Tongue (tissue), 2 donors: Measurements from ENCODE around the gene AGAP1. TPM values are rescaled to one million over a fixed set of nuclear protein-coding genes. Genes with fewer than 3 reads are reported as not detected.
A peak's percentile ranks its signal among the peaks of the same experiment; 100 is the strongest.

ENCODE experiments used
- DNase-seq: peaks from one replicate; pipeline ENCODE4 v3.0.0-alpha.2; 2015
- total RNA-seq: library from RNA; depleted of rRNA; stranded (reverse); fragments of >200 nt; gene quantifications from one replicate; pipeline ENCODE4 v1.2.3, GENCODE V29; 2014

The AGAP1 gene
- total RNA-seq, 1 donor from 2014 or later: 33.0 TPM

DNA sequence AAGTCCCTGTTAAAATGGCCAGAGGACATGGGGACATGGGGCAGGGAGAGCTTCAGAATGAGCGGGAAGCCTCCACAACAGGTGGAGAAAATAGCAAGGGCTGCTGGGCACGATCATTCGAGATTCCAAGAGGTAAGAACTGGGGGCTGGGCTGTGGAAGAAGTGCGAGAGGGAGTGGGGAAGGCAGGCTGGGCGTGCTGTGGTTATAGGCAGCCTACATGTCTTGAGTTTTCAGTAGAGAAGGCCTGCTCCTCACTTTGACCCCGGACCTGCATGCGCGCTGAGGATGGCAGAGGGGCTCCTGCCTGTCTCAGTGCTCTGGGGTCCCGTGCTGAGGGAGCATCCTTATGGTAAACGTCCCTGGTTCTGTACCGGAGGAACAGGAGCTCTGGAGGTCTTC is 115.5 kb downstream of the AGAP1 start:
- DNase-seq: no peak

DNA sequence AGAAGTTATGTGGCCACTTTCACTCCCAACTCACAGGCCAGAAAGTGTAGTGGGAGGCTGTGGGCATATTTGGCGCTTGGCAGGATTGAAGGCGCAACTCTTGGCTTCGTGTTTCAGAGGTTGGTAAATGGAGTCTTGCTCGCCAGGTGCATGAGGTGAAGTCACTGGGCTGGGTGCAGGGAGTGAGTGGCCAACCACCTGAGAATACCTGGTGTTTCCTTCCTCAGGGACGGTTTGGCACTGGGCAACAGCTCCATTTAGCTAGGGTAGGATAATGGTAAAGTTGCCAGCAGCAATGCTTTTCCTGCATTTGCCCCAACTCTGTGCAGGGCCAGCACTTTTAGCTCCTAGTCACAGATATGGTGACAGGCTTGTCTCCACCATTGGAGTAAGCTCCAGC is 115.9 kb downstream of the AGAP1 start:
- DNase-seq: no peak

DNA sequence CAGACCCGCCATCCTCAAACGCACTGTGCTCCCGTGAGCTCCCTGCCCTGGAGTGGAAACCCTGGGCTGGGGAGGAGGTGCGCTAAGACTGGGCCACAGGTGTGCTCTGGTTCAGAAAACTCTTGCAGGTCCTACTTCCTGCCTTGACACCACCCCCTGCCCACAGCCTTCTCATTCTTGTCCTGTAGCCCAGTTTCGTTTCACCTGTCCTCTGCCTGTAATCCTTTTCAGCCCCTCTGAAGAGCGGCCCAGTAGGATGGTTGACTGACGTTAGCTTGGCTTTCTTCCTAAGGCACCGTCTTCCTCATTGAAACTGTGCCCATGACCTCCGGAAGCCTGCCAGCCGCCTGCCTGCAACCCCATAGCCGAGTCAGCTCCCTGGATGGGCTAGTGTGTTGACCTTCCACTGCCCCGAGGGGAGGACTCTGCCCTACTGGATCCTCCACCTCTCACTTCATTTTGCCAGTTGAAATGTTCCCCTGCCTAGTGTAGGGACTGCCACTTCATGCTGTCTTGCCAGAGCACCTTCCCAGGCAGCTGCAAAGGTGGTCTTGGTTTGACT is 116.9 kb downstream of the AGAP1 start:
- DNase-seq: no peak

DNA sequence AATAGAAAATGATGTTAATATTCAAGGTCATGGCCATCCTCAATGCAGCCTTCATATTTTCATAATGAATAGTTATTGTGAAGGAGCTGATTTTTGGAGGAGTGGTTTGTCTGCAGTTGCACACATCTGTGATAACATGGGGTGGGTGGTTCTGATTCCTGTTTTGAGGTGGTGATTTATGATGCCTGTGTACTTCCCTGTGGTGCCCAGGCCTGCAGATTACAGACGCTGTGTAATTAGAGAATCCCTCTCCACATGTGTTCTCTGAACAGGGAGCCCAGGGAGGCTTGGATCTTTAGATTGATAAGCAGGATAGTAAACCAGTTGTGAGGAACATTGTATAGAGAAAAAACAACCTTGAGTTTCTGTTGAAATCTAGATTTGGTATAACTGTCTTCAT is 117.5 kb downstream of the AGAP1 start:
- no peak for DNase-seq

DNA sequence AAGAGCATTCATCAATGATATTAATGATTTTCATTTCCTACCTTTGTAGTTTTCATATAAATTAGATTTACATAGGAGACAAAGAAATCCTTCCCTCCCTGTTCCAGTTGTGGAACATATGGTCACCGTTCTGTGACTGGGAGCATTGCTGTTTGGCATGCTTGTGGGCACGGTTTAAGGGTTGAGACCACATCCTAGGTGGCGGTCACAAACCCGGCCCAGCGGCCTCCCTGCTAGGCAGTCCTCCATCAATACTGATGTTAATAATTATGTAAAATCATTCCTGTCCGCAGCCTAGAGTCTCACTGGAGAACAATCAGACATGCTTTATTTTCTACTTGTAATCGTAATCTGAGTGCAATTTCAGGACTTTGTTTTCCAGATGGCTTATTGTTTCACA is 117.9 kb downstream of the AGAP1 start:
- DNase-seq: no peak

DNA sequence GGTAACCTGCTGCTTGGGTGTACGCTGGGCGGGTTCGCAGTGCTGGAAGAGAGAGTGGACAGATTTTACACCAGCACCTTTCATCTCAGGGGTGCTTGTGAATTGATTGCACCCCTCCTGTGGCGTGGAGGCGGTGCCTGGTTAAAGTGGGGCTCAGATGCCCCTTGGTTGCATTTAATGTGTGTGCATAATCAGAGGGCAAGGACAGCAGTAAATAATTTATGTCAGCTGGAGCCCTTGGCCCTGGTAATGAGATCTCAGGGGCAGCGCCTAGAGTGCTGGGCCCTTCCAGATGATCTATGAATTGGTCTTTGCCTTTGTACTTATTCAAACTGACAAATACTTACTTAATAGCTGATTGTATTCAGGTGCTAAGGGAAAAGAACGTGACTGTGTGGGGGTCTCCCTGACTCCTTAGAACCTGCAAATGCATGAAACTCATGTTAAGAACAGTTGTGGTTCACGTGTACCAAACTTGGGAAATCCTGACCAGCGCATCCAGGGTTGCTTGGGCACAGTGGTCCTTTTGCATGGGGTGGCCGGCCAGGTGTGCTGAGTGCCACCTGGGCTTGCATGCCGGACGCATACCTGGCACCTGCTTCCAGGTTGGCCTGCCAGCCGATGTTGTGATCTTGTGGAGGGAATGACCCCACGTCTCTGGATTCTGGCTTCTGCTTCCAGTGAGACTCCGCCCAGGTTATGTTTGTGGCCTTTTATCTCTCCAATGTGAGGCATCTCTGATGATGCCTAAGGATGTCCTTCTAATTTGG is 118.5 kb downstream of the AGAP1 start:
- DNase-seq: no peak

DNA sequence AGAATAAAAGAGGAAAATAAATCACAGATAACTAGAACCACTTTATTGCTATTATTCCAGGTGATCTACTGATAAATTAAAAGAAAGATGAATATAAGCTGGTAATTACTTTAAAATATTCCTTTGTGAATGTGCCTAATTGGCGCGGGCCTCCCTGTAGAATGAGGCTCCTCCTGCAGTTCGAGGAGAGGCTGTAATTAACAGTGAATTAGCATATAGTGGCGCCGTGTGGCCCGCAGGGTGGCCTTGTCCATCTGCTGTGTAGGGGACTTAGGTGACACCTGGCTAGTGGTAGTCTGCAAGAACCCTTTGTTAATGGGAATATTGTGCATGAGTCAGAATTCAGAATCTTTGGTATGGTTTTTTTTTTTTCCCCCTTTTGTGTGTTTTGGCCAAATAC is 119.8 kb downstream of the AGAP1 start:
- DNase-seq: no peak

DNA sequence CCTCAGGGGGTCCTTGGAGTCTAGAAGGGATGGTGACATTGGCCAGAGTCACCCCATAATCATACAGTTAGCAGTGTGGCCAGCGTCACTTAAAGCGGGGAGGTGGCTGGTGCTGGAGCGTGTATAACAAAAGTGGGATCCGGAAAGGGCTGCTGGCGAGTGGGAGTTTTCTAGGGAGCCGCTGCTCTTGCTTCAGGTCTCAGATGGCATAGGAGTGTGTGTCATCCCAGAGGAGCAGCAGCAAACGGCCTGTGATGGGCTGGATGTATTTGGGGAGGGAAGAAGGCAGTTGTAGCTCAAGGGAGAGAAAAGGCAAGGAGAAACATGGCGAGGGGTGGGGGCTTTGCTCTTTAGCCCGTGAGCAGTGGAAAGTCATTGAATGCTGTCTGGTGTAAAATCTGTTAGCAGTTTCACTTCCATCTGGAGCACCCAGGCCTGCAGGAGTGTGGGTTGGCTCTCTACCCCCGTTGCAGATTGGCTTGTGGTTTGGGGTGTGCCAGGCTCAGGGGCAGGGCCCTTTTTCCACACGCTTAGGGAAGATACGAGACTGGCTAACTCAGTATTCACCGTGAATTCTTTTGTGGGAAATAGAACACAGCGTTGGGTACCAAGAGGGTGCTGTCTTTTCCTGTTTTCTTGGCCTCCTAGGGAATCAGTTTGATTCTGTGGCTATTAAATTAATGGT is 120.5 kb downstream of the AGAP1 start:
- peak; percentile 44 for DNase-seq

DNA sequence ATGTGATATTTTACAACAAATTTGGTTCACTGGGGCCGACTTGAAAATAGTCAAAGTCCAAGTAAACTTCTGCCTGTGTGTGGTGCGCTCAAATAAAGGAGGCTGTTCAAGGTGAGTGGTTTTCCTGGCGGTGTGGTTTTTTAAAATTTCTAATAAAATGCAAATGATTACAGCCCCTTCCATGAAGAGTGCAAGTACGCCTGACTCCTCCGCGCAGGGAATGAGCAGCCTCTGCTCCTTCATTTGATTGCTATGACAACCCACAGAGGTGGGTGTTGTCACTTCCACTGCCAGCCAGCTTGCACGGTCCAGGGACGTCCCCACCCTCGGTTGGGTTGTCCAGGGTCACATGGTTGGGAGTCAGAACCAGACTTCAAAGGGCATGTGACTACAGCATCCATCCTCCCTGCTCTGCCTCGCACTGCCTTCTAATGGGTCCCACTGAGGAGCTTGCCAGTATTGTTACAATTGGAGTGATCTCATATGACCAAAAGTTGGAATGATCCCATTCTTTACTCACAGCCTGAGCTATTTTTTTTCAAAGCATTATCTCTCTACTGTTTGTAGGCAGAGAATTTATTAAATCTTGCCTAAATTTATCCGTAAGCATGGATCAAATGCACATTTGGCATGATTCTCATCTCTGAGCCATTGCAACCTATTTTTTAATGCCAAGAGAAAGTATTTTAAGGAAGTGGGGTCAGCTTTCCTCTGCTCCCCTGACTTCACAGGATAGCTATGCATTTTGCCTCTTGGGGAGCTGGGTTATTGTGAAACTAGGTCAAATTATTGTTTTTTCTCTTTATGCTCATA is 121.3 kb downstream of the AGAP1 start:
- DNase-seq: peak; percentile 82

DNA sequence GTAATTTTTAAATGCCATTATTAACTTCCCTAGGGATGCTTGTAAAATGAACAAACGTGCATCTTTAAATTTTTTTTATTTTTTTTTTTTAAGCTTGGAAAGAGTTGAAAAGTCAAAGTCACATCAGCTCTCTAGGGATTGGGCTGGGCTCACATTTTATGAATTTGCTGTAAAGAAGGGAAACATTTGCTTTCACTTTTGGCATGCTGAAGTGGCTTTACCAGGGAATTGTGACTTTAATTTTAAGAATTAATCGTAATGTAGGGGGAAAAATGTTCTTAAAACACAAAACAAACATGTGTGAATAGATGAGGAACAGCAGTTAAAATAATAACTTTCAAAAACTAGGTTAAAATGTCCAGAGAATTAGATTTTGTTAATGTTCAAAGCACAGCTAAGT is 123.0 kb downstream of the AGAP1 start:
- DNase-seq: peak; percentile 77

DNA sequence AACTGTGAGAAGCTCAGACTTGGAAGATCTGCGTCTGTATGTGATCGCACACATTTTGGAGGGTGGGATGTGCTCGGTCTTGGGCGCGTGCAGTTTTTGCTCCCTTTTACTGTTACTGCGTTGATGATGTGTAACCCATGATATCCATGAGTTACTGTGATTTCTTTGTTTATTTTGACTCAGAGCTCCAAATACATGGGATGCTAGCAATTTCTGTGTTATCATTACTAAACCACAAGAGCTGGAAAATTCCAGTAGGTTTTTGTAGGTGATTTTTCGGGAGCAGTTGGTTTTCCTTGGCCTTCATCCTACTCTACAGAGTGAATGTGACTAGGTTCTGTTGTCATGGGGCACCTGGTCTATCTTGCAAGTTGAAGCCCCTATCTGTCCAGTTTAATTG is 124.2 kb downstream of the AGAP1 start:
- DNase-seq: no peak

DNA sequence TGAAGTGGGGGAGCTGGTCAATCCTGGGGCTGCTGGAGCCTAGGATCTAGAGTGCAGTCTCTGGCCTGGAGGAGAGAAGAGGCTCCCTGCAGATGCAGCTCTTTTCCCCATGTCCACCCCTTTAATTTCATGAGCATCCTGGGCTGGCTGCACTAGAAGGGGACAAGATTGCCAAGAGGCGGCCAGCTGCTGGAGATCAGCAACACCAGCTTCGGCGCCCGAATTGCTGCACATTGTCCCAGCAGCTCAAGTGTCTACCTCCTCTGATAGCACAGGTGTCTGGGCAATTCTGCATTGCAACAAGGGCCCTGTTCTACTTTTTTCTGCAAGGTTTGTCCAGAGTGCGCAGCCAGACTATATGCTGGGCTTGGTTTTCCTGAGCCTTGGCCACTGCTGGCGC is 125.7 kb downstream of the AGAP1 start:
- DNase-seq: peak; percentile 68

DNA sequence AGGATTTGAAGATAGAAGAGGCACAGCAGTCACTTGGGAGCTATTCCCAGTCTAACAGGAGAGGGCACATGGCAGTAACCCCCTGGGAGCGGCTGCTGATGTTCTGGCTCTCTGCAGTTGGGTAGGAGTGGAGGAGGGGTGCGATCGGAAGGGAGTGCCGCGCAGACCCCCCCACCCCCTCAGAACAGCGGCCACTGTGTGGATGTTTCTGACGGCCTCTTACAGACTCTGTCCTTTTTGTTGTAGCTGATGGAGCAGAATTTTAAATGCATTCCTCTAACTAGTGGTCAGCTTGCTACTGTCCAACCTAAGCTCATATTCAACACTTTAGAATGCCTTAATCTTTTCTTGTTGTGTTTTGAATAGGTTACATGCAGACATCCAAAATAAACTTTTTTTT is 127.9 kb downstream of the AGAP1 start:
- DNase-seq: no peak

DNA sequence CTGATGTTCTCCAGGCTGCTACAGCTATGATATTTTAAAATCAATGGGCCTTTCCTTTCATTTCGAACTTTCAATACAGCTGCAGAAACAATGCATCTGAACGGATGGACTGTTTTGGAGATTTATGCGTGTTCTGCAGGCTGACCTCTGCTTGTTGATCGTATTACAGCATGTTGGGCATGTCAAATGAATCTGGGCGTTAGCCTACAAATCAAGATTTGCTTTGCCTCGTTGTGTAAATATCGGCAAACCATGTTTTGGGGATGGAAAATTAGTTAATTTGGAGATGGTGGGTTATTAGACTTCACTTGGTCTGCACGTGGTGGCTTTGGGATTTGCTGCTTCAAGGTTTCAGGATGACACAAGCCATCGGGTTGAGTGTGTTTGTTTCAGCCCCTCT is 129.3 kb downstream of the AGAP1 start:
- peak; percentile 66 for DNase-seq

DNA sequence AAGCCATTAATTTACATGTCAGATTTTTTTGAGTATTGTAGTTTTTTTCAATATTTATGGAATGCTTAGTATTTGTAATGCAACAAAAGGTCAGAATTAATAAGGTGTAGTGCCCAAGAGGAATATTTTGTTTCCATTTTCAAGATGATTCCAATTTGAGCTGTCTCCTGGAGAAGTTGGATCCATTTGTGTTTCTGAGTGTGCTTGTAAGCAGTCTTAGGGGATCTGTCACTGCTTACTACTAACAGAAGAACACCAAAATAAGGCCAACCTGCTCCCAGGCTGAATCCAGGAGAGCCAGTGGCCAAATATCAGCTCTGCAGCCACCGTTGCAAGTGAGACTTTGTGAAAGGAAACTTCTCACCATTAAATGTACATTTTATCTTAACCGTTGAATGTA is 129.9 kb downstream of the AGAP1 start:
- no peak for DNase-seq

DNA sequence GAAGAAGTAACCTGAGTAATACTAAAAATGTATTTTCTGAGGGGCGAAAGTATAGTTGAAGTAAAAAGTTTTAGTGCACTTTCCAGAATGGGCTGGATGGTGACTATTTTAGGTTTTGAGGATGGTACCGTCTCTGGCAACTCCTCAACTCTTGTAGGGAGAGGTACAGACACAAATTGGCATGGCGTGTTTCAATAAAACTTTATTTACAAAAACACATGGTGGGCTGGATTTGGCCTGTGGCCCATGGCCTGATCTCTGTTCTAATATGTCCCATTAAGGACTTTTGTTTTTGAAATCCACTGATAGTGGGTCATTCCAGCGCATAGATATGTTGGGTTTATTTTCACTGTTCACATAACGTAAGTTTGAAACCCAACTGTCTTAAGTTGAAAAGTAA is 132.8 kb downstream of the AGAP1 start:
- DNase-seq: no peak

DNA sequence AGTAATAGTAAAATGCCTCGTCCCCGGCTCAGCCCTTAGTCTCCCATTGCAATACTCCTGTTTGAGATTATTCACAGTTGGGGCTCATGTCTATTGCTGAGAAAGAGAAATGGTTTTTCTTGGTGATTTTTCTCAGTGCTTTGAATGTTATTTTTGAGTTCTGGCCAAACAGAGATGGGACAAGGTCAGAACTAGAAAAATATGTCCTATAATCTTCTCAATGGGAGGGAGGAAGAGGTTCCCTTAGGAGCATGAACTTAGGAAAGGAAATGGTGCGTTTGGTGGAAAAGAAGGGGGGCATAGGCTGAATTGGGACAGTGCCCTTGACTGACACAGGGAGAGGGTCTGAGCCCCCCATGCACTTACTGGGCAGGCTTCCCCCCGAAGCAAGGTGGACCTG is 133.8 kb downstream of the AGAP1 start:
- no peak for DNase-seq

DNA sequence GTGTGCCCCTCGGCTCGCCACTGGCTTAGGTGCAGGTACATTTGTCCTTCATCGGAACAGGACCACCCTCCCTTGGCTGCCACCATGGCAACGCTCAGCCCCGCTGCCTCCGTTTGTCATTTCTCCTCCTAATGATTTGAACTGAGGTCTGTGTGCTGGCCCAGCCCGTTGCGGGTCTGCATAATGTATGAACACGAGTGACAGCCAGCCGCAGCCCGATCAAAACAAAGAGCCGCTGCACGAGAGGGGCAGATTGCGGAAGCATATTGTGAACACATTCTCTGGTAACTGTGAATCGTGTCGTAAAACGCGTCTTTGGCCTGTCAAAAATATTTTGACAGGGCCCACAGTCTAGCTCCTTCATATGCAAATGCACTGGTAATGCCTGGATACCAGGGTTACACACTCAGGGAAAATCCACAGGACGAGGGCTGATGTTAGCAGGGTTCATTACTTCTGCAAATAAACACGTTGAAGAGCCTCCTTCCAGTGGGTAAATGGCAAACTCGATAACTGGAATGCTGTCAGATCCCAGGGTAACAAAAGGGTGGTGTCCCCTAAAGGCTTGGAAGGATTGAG is 137.0 kb downstream of the AGAP1 start:
- DNase-seq: peak; percentile 49

DNA sequence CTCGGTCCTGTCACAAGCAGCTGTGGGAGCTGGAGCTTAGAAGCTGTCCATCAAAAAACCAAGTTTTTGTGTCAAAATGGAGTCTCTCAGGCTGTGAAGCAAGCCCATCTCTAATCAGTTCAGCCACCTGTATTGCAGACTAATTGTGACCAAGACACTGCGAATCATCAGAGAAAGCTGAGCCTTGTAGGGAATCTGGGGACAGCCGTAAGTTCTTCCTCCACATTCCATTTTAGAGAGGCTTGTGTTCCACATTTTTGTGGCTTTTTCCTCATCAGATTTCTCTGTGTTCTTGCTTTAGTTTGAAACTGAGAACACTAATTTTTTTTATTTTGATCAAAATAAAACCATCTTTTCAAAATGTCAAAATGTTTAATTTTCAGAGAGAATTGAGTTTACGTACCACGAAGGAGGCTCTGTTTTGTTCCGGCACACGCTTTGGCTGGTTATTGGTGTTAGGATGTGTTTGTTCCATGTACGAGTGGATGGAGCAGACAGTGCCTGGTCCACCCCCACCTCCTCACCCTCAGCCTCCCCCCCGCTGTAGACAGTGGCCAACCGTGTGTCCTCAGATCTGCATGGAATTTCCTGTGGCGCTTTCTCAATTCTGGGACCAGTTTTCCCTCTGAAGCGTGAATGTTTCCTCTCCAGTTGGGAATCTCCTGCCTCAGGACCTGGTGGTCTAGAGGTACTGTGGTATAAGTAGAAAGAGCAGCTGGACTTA is 140.8 kb downstream of the AGAP1 start:
- DNase-seq: no peak

DNA sequence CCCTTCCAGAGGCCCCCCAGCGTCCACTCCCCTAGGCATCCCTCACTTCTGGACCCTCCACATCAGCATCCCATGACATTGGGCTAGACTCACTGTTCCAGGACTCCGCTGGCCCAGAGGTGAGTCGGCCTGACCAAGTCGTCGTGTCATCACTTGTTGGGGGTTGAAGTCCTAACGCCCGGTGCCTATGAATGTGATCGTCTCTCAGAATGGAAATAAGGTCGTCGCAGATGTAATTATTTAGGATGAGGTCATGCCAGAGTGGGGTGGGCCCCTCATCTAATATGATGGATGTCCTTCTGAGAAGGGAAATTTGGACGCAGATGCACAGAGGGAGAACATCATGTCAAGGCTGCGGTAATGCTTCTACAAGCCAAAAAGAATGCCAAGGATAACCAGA is 142.7 kb downstream of the AGAP1 start:
- no peak for DNase-seq

DNA sequence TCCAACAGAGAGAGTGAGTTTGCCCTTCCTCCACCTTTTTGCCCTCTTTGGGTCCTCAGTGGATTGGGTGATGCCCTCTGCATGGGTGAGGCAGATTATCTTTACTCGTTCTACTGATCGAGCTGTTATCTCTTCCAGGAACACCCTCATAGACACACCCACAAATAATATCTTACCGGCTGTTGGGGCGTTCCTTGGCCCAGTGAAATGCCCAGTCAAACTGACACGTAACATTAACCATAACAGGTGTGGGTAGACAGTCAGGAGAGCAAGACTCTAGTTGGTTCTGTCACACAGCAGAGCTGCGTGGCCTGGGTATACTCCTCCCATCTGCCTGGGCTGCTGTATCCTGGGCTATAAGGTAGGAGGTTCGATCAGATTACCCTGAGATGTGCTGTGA is 144.1 kb downstream of the AGAP1 start:
- DNase-seq: peak; percentile 52
